Peyer's patch (tissue), 4 donors: Measurements from ENCODE around the gene JOSD2.

Source experiments
- CTCF ChIP-seq, 6 experiments: fragments of 450-650 bp in 4 of 6; fragments of 200-600 bp in 2 of 6; sonication (generic) in 1 of 6; IDR thresholded peaks; one replicate each; pipeline ENCODE4 v1.5.1; 2017 to 2019; ENCODE audit warnings: antibody characterized with exemption in 6 of 6, mild to moderate bottlenecking in 3 of 6, moderate library complexity in 1 of 6
- POLR2A ChIP-seq, 2 donors: fragments of 450-650 bp; IDR thresholded peaks; one replicate each; pipeline ENCODE4 v1.5.1; 2017; ENCODE audit warnings: antibody characterized with exemption in 2 of 2, mild to moderate bottlenecking in 2 of 2, moderate library complexity in 2 of 2

GRCh38 chr19:50500060-50500752, 10.8 kb downstream of the JOSD2 start:
- TF ChIP-seq CTCF (IDR thresholded peaks at IDR 0.05) (peak in 1 of 6 experiments; percentile 11), POLR2A (IDR thresholded peaks at IDR 0.05) (no peak)
